Measurements from ENCODE around the gene CNTNAP5.

The CNTNAP5 gene

GRCh38 chr2:124804014-124804940, 779.2 kb downstream of the CNTNAP5 start:
- ATAC-seq: no peak

DNA sequence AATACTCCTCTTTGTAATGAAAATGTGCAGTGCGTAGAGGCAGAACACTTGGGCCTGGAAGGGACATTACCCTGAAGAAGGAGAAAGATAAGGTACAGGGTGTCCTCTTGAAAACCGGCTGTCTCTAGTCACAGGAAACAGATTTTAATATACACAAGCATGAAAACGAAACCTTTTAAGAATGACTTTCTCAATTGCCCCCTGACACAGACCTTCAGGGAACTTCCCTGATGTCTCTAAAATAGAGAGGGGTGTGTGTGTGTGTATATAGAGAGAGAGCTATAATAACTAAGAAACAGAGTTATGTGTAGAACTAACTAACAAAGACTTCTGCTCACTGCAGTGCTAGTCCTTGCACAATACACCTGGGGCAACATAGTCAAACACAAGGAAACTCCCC, 780.0 kb downstream of the CNTNAP5 start:
- no peak for ATAC-seq
- TF ChIP-seq ZFP30 (CRISPR knock-in tag; IDR thresholded peaks at IDR 0.05) (no peak), OSR1 (CRISPR knock-in tag; IDR thresholded peaks at IDR 0.05) (no peak), POU6F1 (CRISPR knock-in tag; IDR thresholded peaks at IDR 0.05; ENCODE audit: borderline replicate concordance, low read depth) (no peak), ISL1 (CRISPR knock-in tag; IDR thresholded peaks at IDR 0.05) (no peak), TOX (CRISPR knock-in tag; IDR thresholded peaks at IDR 0.05; ENCODE audit: borderline replicate concordance) (no peak), ESRRG (CRISPR knock-in tag; IDR thresholded peaks at IDR 0.05) (no peak)
- TF ChIP-seq, protein P1, sequence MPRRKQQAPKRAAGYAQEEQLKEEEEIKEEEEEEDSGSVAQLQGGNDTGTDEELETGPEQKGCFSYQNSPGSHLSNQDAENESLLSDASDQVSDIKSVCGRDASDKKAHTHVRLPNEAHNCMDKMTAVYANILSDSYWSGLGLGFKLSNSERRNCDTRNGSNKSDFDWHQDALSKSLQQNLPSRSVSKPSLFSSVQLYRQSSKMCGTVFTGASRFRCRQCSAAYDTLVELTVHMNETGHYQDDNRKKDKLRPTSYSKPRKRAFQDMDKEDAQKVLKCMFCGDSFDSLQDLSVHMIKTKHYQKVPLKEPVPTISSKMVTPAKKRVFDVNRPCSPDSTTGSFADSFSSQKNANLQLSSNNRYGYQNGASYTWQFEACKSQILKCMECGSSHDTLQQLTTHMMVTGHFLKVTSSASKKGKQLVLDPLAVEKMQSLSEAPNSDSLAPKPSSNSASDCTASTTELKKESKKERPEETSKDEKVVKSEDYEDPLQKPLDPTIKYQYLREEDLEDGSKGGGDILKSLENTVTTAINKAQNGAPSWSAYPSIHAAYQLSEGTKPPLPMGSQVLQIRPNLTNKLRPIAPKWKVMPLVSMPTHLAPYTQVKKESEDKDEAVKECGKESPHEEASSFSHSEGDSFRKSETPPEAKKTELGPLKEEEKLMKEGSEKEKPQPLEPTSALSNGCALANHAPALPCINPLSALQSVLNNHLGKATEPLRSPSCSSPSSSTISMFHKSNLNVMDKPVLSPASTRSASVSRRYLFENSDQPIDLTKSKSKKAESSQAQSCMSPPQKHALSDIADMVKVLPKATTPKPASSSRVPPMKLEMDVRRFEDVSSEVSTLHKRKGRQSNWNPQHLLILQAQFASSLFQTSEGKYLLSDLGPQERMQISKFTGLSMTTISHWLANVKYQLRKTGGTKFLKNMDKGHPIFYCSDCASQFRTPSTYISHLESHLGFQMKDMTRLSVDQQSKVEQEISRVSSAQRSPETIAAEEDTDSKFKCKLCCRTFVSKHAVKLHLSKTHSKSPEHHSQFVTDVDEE (CRISPR knock-in tag; IDR thresholded peaks at IDR 0.05): no peak
- TF ChIP-seq, protein P2, sequence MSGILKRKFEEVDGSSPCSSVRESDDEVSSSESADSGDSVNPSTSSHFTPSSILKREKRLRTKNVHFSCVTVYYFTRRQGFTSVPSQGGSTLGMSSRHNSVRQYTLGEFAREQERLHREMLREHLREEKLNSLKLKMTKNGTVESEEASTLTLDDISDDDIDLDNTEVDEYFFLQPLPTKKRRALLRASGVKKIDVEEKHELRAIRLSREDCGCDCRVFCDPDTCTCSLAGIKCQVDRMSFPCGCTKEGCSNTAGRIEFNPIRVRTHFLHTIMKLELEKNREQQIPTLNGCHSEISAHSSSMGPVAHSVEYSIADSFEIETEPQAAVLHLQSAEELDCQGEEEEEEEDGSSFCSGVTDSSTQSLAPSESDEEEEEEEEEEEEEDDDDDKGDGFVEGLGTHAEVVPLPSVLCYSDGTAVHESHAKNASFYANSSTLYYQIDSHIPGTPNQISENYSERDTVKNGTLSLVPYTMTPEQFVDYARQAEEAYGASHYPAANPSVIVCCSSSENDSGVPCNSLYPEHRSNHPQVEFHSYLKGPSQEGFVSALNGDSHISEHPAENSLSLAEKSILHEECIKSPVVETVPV (CRISPR knock-in tag; IDR thresholded peaks at IDR 0.05): no peak

More at GRCh38 chr2:124804014-124804940, 779.2 kb downstream of the CNTNAP5 start:
- no peak for TF ChIP-seq ZFP30 (CRISPR knock-in tag; IDR thresholded peaks at IDR 0.05)
- no peak for TF ChIP-seq ZFP3 (CRISPR knock-in tag; IDR thresholded peaks at IDR 0.05)
- TF ChIP-seq, protein P2 (CRISPR knock-in tag; IDR thresholded peaks at IDR 0.05): no peak
- TF ChIP-seq ZNF8 (CRISPR knock-in tag; IDR thresholded peaks at IDR 0.05): no peak
- no peak for TF ChIP-seq RARB (CRISPR knock-in tag; IDR thresholded peaks at IDR 0.05)
- TF ChIP-seq ZNF70 (CRISPR knock-in tag; IDR thresholded peaks at IDR 0.05): no peak
- no peak for TF ChIP-seq ARNTL (CRISPR knock-in tag; IDR thresholded peaks at IDR 0.05; ENCODE audit: borderline replicate concordance, low read depth)
- no peak for TF ChIP-seq BACH2 (CRISPR knock-in tag; IDR thresholded peaks at IDR 0.05; ENCODE audit: borderline replicate concordance)
- TF ChIP-seq PPARA (CRISPR knock-in tag; IDR thresholded peaks at IDR 0.05; ENCODE audit: borderline replicate concordance): no peak
- no peak for TF ChIP-seq TCF4 (CRISPR knock-in tag; IDR thresholded peaks at IDR 0.05; ENCODE audit: borderline replicate concordance)
- no peak for TF ChIP-seq GLIS3 (CRISPR knock-in tag; IDR thresholded peaks at IDR 0.05)
- TF ChIP-seq SNAI2 (CRISPR knock-in tag; IDR thresholded peaks at IDR 0.05): no peak
- no peak for TF ChIP-seq PATZ1 (CRISPR knock-in tag; IDR thresholded peaks at IDR 0.05; ENCODE audit: borderline replicate concordance)
- no peak for TF ChIP-seq CREB5 (CRISPR knock-in tag; IDR thresholded peaks at IDR 0.05; ENCODE audit: low read depth)
- no peak for TF ChIP-seq POU6F1 (CRISPR knock-in tag; IDR thresholded peaks at IDR 0.05; ENCODE audit: borderline replicate concordance, low read depth)
- no peak for TF ChIP-seq CSDC2 (CRISPR knock-in tag; IDR thresholded peaks at IDR 0.05)
- TF ChIP-seq OSR1 (CRISPR knock-in tag; IDR thresholded peaks at IDR 0.05): no peak

Measured in SK-N-SH treated with all-trans-retinoic acid at 6 μM for 48 hours (cell line).